ENCODE data around the gene DTX2.
"Not testable (repeated sequence)": the region's sequence is repeated elsewhere in the genome, so short reads cannot be mapped to it uniquely, and the experiment has no call there.

DNA sequence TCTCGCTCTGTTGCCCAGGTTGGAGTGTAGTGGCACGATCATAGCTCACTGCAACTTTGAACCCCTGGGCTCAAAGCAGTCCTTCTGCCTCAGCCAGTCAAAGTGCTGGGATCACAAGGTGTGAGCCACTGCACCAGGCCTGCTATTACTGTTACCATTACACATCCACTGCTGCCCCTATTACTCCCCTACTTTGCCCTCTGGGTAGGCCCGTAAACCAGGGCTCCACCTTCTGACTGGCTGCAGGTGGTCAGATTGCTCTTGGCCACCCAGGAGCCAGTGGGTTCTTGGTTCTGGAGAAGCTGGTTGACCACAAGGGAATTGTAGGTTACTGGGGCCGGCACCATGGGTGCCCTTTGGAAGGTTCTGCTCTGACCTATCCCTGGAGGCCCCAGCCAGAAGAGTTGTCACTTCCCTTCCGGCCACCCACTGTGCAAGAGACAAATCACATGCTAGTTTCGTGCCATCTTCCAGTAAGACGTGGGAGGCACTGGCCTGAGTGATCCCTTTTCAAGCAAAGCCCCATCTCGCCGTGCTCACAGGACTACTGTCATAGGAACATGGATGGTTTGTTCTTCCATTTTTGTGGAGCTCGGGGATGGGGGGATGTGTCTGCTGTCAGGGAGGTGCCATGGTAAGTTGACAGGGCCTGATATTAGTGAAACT is 10.2 kb downstream of the DTX2 start:
- TF ChIP-seq, protein P1, sequence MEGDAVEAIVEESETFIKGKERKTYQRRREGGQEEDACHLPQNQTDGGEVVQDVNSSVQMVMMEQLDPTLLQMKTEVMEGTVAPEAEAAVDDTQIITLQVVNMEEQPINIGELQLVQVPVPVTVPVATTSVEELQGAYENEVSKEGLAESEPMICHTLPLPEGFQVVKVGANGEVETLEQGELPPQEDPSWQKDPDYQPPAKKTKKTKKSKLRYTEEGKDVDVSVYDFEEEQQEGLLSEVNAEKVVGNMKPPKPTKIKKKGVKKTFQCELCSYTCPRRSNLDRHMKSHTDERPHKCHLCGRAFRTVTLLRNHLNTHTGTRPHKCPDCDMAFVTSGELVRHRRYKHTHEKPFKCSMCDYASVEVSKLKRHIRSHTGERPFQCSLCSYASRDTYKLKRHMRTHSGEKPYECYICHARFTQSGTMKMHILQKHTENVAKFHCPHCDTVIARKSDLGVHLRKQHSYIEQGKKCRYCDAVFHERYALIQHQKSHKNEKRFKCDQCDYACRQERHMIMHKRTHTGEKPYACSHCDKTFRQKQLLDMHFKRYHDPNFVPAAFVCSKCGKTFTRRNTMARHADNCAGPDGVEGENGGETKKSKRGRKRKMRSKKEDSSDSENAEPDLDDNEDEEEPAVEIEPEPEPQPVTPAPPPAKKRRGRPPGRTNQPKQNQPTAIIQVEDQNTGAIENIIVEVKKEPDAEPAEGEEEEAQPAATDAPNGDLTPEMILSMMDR (conservative IDR thresholded peaks at IDR 0.05; ENCODE audit: low read length) = not testable (repeated sequence)
- TF ChIP-seq EZH2phosphoT487 (IDR thresholded peaks at IDR 0.05; ENCODE audit: borderline replicate concordance, low read depth, low read length) = not testable (repeated sequence)

All from OCI-LY7 (cell line).